HEK293 (cell line): ENCODE data around the gene LIME1.
A peak's percentile ranks its signal among the peaks of the same experiment; 100 is the strongest.

Source experiments
- CTCF ChIA-PET: fragments of 350-600 bp; formaldehyde crosslinking; extraction: SDS; loops from one replicate; lab custom pipeline; 2021; ENCODE audit warnings: antibody characterized with exemption; lab: Yijun Ruan, JAX
- POLR2A ChIA-PET: fragments of 300-600 bp; formaldehyde crosslinking; extraction: SDS; loops from one replicate; lab custom pipeline; 2020; ENCODE audit warnings: antibody characterized with exemption, inconsistent platforms; lab: Yijun Ruan, JAX
- H3K27ac ChIP-seq: fragments of 200-500 bp; sonication (Bioruptor generic); 2 replicates; pipeline ENCODE4 v1.5.1; 2014; ENCODE audit warnings: low read depth, low read length, control low read depth, inconsistent platforms; ENCODE audit errors: extremely low read depth
- H3K36me3 ChIP-seq, 2 experiments: fragments of 200-500 bp in 1 of 2; sonication (Bioruptor generic) in 1 of 2; 1 replicate in 1 of 2; 2 replicates in 1 of 2; pipeline ENCODE4 v1.5.1; 2014 to 2017; ENCODE audit warnings: inconsistent platforms in 2 of 2, low read length in 2 of 2; ENCODE audit not compliant: control insufficient read depth in 2 of 2, insufficient read depth in 1 of 2
- H3K4me1 ChIP-seq: fragments of 200-500 bp; sonication (Bioruptor generic); 2 replicates; pipeline ENCODE4 v1.5.1; 2014; ENCODE audit warnings: mild to moderate bottlenecking, low read length, inconsistent platforms; ENCODE audit not compliant: control insufficient read depth, insufficient read depth
- H3K4me3 ChIP-seq: 2 replicates; pipeline ENCODE4 v1.5.1; 2011; ENCODE audit warnings: low read depth, mild to moderate bottlenecking, control low read depth, low read length, moderate library complexity
- H3K9me3 ChIP-seq: fragments of 200-500 bp; sonication (Bioruptor generic); 2 replicates; pipeline ENCODE4 v1.5.1; 2014; ENCODE audit warnings: low read depth, low read length, inconsistent platforms; ENCODE audit not compliant: control insufficient read depth, insufficient read depth
- BCL11A ChIP-seq: fragments of 450-650 bp; formaldehyde crosslinking; IDR thresholded peaks from 2 replicates; pipeline ENCODE4 v1.5.1; 2016; ENCODE audit warnings: low read depth, missing biosample characterization, missing genetic modification characterization
- BCL6B ChIP-seq: fragments of 450-650 bp; formaldehyde crosslinking; IDR thresholded peaks from 2 replicates; pipeline ENCODE4 v1.5.1; 2017; ENCODE audit warnings: missing biosample characterization, missing genetic modification characterization
- HIC1 ChIP-seq: fragments of 450-650 bp; formaldehyde crosslinking; IDR thresholded peaks from 2 replicates; pipeline ENCODE4 v1.5.1; 2016; ENCODE audit warnings: missing biosample characterization, missing genetic modification characterization
- IKZF3 ChIP-seq: fragments of 450-650 bp; IDR thresholded peaks from 2 replicates; pipeline ENCODE4 v1.5.0; 2018; ENCODE audit warnings: missing biosample characterization, mild to moderate bottlenecking, missing genetic modification characterization, moderate library complexity
- KLF10 ChIP-seq: fragments of 450-650 bp; IDR thresholded peaks from 2 replicates; pipeline ENCODE4 v1.5.1; 2018; ENCODE audit warnings: missing biosample characterization, mild to moderate bottlenecking, missing genetic modification characterization
- KLF17 ChIP-seq: fragments of 450-650 bp; formaldehyde crosslinking; IDR thresholded peaks from 2 replicates; pipeline ENCODE4 v1.5.1; 2016; ENCODE audit warnings: missing biosample characterization, missing genetic modification characterization
- TCF7L2 ChIP-seq: IDR thresholded peaks from 2 replicates; pipeline ENCODE4 v1.6.1; 2011; ENCODE audit warnings: low read depth, mild to moderate bottlenecking, inconsistent platforms, low read length, moderate library complexity, borderline replicate concordance
- ZBTB1 ChIP-seq: fragments of 450-650 bp; formaldehyde crosslinking; IDR thresholded peaks from 2 replicates; pipeline ENCODE4 v1.5.1; 2016; ENCODE audit warnings: missing biosample characterization, missing genetic modification characterization
- ZBTB48 ChIP-seq: fragments of 450-650 bp; formaldehyde crosslinking; IDR thresholded peaks from 2 replicates; pipeline ENCODE4 v1.5.1; 2016; ENCODE audit warnings: missing biosample characterization, missing genetic modification characterization
- ZBTB7A ChIP-seq: fragments of 450-650 bp; formaldehyde crosslinking; IDR thresholded peaks from 2 replicates; pipeline ENCODE4 v1.5.1; 2016; ENCODE audit warnings: low read depth, missing biosample characterization, missing genetic modification characterization
- ZEB2 ChIP-seq: fragments of 450-650 bp; formaldehyde crosslinking; IDR thresholded peaks from 2 replicates; pipeline ENCODE4 v1.5.1; 2016; ENCODE audit warnings: missing biosample characterization, missing genetic modification characterization
- ZNF580 ChIP-seq: fragments of 450-650 bp; formaldehyde crosslinking; IDR thresholded peaks from 2 replicates; pipeline ENCODE4 v1.5.1; 2016; ENCODE audit warnings: missing biosample characterization, missing genetic modification characterization
- ZNF645 ChIP-seq: fragments of 450-650 bp; formaldehyde crosslinking; IDR thresholded peaks from 2 replicates; pipeline ENCODE4; 2016; ENCODE audit warnings: missing biosample characterization, missing genetic modification characterization
- ZNF664 ChIP-seq: fragments of 450-650 bp; formaldehyde crosslinking; IDR thresholded peaks from 2 replicates; pipeline ENCODE4 v1.5.1; 2016; ENCODE audit warnings: missing biosample characterization, missing genetic modification characterization
- ZNF692 ChIP-seq: fragments of 450-650 bp; formaldehyde crosslinking; IDR thresholded peaks from 2 replicates; pipeline ENCODE4 v1.5.1; 2016; ENCODE audit warnings: missing biosample characterization, missing genetic modification characterization

Gene LIME1

GRCh38 chr20:63703976-63704748 is 32.3 kb upstream of the LIME1 start:
- H3K36me3 ChIP-seq: peaks cover 1 to 47% of the 10 kb centered on the region in 2 experiments; a peak in 2 of 3 replicates
- TF ChIP-seq ZEB2 (tag by site-specific recombination) (no peak), ZNF580 (tag by site-specific recombination) (no peak), ZBTB1 (no peak), ZBTB48 (no peak), TCF7L2 (no peak), HIC1 (tag by site-specific recombination) (no peak), BCL6B (no peak), BCL11A (no peak)
- H3K4me1 ChIP-seq: 0 out of 2 replicates have a peak, but pooled peaks cover 3% of the 10 kb centered on the region
- no peak overlapping the region for H3K4me3 ChIP-seq
- CTCF ChIA-PET: no interaction called here
- no peaks in the 10 kb centered on the region for H3K9me3 ChIP-seq
- H3K27ac ChIP-seq: no peak overlapping the region
- POLR2A ChIA-PET: no interaction called here

- Histone ChIP-seq H3K4me1 (0 out of 2 replicates have a peak, but pooled peaks cover 3% of the 10 kb centered on the region), H3K27ac (no peak overlapping the region), H3K36me3 (peaks cover 7 to 52% of the 10 kb centered on the region in 2 experiments; a peak in 2 of 3 replicates), H3K4me3 (no peak overlapping the region), H3K9me3 (no peaks in the 10 kb centered on the region)
- no peak for TF ChIP-seq KLF10 (tag by site-specific recombination)
- peak; percentile 55 for TF ChIP-seq ZNF692 (tag by site-specific recombination)
- ChIA-PET CTCF (no interaction called here), POLR2A (no interaction called here)
Measured at GRCh38 chr20:63704749-63705117, 31.7 kb upstream of the LIME1 start.

- Histone ChIP-seq H3K9me3 (no peaks in the 10 kb centered on the region), H3K4me1 (0 out of 2 replicates have a peak, but pooled peaks cover 3% of the 10 kb centered on the region), H3K27ac (no peak overlapping the region), H3K36me3 (peaks cover 12 to 53% of the 10 kb centered on the region in 2 experiments), H3K4me3 (no peak overlapping the region)
- no peak for TF ChIP-seq IKZF3 (tag by site-specific recombination)
- no peak for TF ChIP-seq KLF17 (tag by site-specific recombination)
- TF ChIP-seq ZNF664 (tag by site-specific recombination): no peak
- no peak for TF ChIP-seq ZBTB7A (tag by site-specific recombination)
- TF ChIP-seq ZNF645: no peak
- ChIA-PET CTCF (interaction anchor here (0.7 kb wide), 1 partner anchor 33 kb away, joined by 3 read pairs; no protein-coding TSS in a partner anchor), POLR2A (interaction anchor here (1.2 to 3.3 kb wide), 2 partner anchors 8 to 35 kb away, joined by 3 to 13 read pairs; no protein-coding TSS in a partner anchor)
Measured at GRCh38 chr20:63705232-63706026, 31.0 kb upstream of the LIME1 start.
